Neural crest cell (in vitro differentiated cells): Measurements from ENCODE around the gene ROCK2. TPM values are rescaled to one million over a fixed set of nuclear protein-coding genes. Genes with fewer than 3 reads are reported as not detected.

Experiments
- DNase-seq: peaks from one replicate; pipeline ENCODE4 v3.0.0; 2021; ENCODE audit warnings: low read depth, mixed read lengths, low spot score
- H3K27ac Mint-ChIP-seq: one replicate; pipeline ENCODE4 v1.8.0; 2021; ENCODE audit warnings: mild to moderate bottlenecking, mixed read lengths; ENCODE audit not compliant: unreplicated experiment
- H3K27me3 Mint-ChIP-seq: 2 replicates; pipeline ENCODE4 v1.8.0; 2021; ENCODE audit warnings: low read depth, mild to moderate bottlenecking, mixed read lengths
- H3K36me3 Mint-ChIP-seq: 2 replicates; pipeline ENCODE4 v1.8.0; 2021; ENCODE audit warnings: low read depth, mild to moderate bottlenecking, mixed read lengths
- H3K4me1 Mint-ChIP-seq: 2 replicates; pipeline ENCODE4 v1.8.0; 2021; ENCODE audit warnings: mixed read lengths
- H3K4me3 Mint-ChIP-seq: one replicate; pipeline ENCODE4 v1.8.0; 2021; ENCODE audit warnings: mild to moderate bottlenecking, mixed read lengths
- H3K9me3 Mint-ChIP-seq: 2 replicates; pipeline ENCODE4 v1.8.0; 2021; ENCODE audit warnings: mixed read lengths
- CTCF ChIP-seq: fragments of 200-600 bp; sonication (generic); conservative IDR thresholded peaks from 2 replicates; pipeline ENCODE4 v1.5.0; 2021; ENCODE audit warnings: antibody characterized with exemption, mild to moderate bottlenecking
- total RNA-seq: library from RNA; stranded (reverse); gene quantifications from 2 replicates; pipeline ENCODE4 v1.2.1, GENCODE V29; 2021

Gene ROCK2
- total RNA-seq, 1 donor from 2014 or later, result 47.2 TPM

- Mint-ChIP-seq H3K36me3 (peaks cover 6% of the 10 kb centered on the region), H3K4me1 (peaks cover 48% of the 10 kb centered on the region), H3K27me3 (no peaks in the 10 kb centered on the region), H3K4me3 (peak overlapping the region; percentile 39), H3K27ac (no peak overlapping the region), H3K9me3 (peaks cover 3% of the 10 kb centered on the region)
- no peak for TF ChIP-seq CTCF
- DNase-seq, result no peak
Measured at GRCh38 chr2:11339508-11340083, 4.8 kb downstream of the ROCK2 start.

- peak overlapping the region; percentile 25 for H3K4me3 Mint-ChIP-seq
- TF ChIP-seq CTCF, result no peak
Measured at GRCh38 chr2:11338580-11338979, 5.9 kb downstream of the ROCK2 start.

GRCh38 chr2:11337909-11338308 is 6.5 kb downstream of the ROCK2 start:
- no peak for DNase-seq
- no peak overlapping the region for H3K27ac Mint-ChIP-seq
- no peak for TF ChIP-seq CTCF
- H3K36me3 Mint-ChIP-seq, result peaks cover 10% of the 10 kb centered on the region
- peaks cover 45% of the 10 kb centered on the region for H3K4me1 Mint-ChIP-seq
- H3K27me3 Mint-ChIP-seq, result no peaks in the 10 kb centered on the region
- no peak overlapping the region for H3K4me3 Mint-ChIP-seq
- peaks cover 9% of the 10 kb centered on the region for H3K9me3 Mint-ChIP-seq

More at GRCh38 chr2:11338580-11338979, 5.9 kb downstream of the ROCK2 start:
- Mint-ChIP-seq H3K36me3 (peaks cover 6% of the 10 kb centered on the region), H3K27ac (no peak overlapping the region), H3K4me1 (peaks cover 48% of the 10 kb centered on the region), H3K27me3 (no peaks in the 10 kb centered on the region), H3K9me3 (peaks cover 3% of the 10 kb centered on the region)
- no peak for DNase-seq

GRCh38 chr2:11336189-11336588 is 8.2 kb downstream of the ROCK2 start:
- H3K4me1 Mint-ChIP-seq, result peaks cover 31% of the 10 kb centered on the region
- DNase-seq, result no peak

GRCh38 chr2:11333427-11334183 is 10.8 kb downstream of the ROCK2 start:
- H3K27me3 Mint-ChIP-seq, result no peaks in the 10 kb centered on the region
- H3K36me3 Mint-ChIP-seq, result peaks cover 16% of the 10 kb centered on the region
- H3K4me1 Mint-ChIP-seq, result peaks cover 8% of the 10 kb centered on the region
- TF ChIP-seq CTCF, result no peak
- DNase-seq, result no peak
- peaks cover 14% of the 10 kb centered on the region for H3K9me3 Mint-ChIP-seq
- no peak overlapping the region for H3K4me3 Mint-ChIP-seq
- H3K27ac Mint-ChIP-seq, result no peak overlapping the region

More at GRCh38 chr2:11336189-11336588, 8.2 kb downstream of the ROCK2 start:
- Mint-ChIP-seq H3K27ac (no peak overlapping the region), H3K9me3 (peaks cover 14% of the 10 kb centered on the region), H3K27me3 (no peaks in the 10 kb centered on the region), H3K4me3 (no peak overlapping the region), H3K36me3 (peaks cover 16% of the 10 kb centered on the region)
- no peak for TF ChIP-seq CTCF
